ENCODE results near the gene FAM47E. TPM values are rescaled to one million over a fixed set of nuclear protein-coding genes. Genes with fewer than 3 reads are reported as not detected.

The FAM47E gene
- total and polyA plus RNA-seq, 9 of the 15 experiments (the other 6 are each of a cell fraction or from before 2014, with no cell fraction given), result 3.7 to 15.6 (median 6.4) TPM

- Histone ChIP-seq H3K27me3 (ENCODE audit: control insufficient read depth in 2 of 2, insufficient read depth in 2 of 2, low read length in 2 of 2) (no peaks in the 10 kb centered on the region), H3K9ac (ENCODE audit: insufficient read depth in 1 of 2, low read depth in 2 of 2, low read length in 2 of 2) (no peak overlapping the region), H3K79me2 (ENCODE audit: control insufficient read depth, insufficient read depth, low read length) (peaks cover 8% of the 10 kb centered on the region), H3K27ac (ENCODE audit: extremely low read depth, low read depth, low read length) (no peak overlapping the region), H3K9me3 (replicated peaks; ENCODE audit: control insufficient read depth, insufficient read depth, low read depth, low read length) (peaks cover 6% of the 10 kb centered on the region; the same call in 1 of the 2 replicates), H3K36me3 (ENCODE audit: control insufficient read depth, insufficient read depth, low read length) (no peaks in the 10 kb centered on the region; the same call in 2 of the 3 replicates), H3K4me3 (no peak overlapping the region), H2AFZ (ENCODE audit: low read depth, low read length) (no peak overlapping the region), H3K4me1 (replicated peaks in 1 of 2; ENCODE audit: control insufficient read depth in 2 of 2, insufficient read depth in 2 of 2, low read length in 2 of 2) (peaks cover 0 to 3% of the 10 kb centered on the region in 2 experiments; a peak in 1 of 5 replicates), H4K20me1 (replicated peaks; ENCODE audit: control insufficient read depth, insufficient read depth, low read length) (no peaks in the 10 kb centered on the region), H3K4me2 (ENCODE audit: insufficient read depth, low read length) (no peak overlapping the region), H3K9me1 (ENCODE audit: control insufficient read depth, insufficient read depth, low read length) (no peaks in the 10 kb centered on the region)
- ChIA-PET CTCF (ENCODE audit: low intra/inter-chr PET ratio) (no interaction called here), POLR2A (no interaction called here)
- in situ Hi-C loops (cut with MboI), result no loop called here
- FAIRE-seq (no peak), DNase-seq (ENCODE audit: extremely low read depth in 1 of 4, low spot score in 3 of 4) (no peak), ATAC-seq (no peak)
- intact Hi-C loops (cut with micrococcal nuclease), result no loop called here
- TF ChIP-seq POLR2AphosphoS5 (IDR thresholded peaks at IDR 0.05; ENCODE audit: control insufficient read depth, insufficient read depth, low read depth, low read length) (no peak), NRF1 (conservative IDR thresholded peaks at IDR 0.05 in 1 of 2, IDR thresholded peaks at IDR 0.05 in 1 of 2) (no peak), TAF7 (tag; IDR thresholded peaks at IDR 0.05) (no peak), FIP1L1 (IDR thresholded peaks at IDR 0.05; ENCODE audit: low read depth, low read length, poor library complexity, severe bottlenecking) (no peak), E2F1 (CRISPR knock-in tag; IDR thresholded peaks at IDR 0.05) (no peak), SMC3 (conservative IDR thresholded peaks at IDR 0.05; ENCODE audit: insufficient read depth, low read depth, low read length) (no peak), ZNF24 (IDR thresholded peaks at IDR 0.05) (no peak)
- no TSS peak for BruUV-seq (replicated peaks)
Measured at GRCh38 chr4:76238701-76239100, 12.8 kb upstream of the FAM47E start.
